SK-N-SH (cell line): ENCODE measurements around the gene SH2D3A. TPM values are rescaled to one million over a fixed set of nuclear protein-coding genes. Genes with fewer than 3 reads are reported as not detected.
A peak's percentile ranks its signal among the peaks of the same experiment; 100 is the strongest.

Experiments
- CTCF ChIA-PET: fragments of 300-600, 350-600 bp; formaldehyde crosslinking; extraction: SDS; loops from one replicate; lab custom pipeline; 2021; lab: Yijun Ruan, JAX
- POLR2A ChIA-PET: fragments of 350-600 bp; sonication (Branson Sonifier 250); formaldehyde crosslinking; extraction: SDS; loops from one replicate; lab custom pipeline; 2020; ENCODE audit warnings: antibody characterized with exemption, inconsistent platforms; lab: Yijun Ruan, JAX
- DNase-seq: peaks from one replicate; pipeline ENCODE4 v3.0.0; 2012
- H2AFZ ChIP-seq: fragments of 200-600 bp; sonication (generic); 2 replicates; pipeline ENCODE4 v1.8.1; 2016; ENCODE audit warnings: antibody characterized with exemption, mild to moderate bottlenecking, low read depth
- H3F3A ChIP-seq: fragments of 200-600 bp; sonication (generic); replicated peaks from 2 replicates; pipeline ENCODE3; 2016; ENCODE audit warnings: antibody characterized with exemption, mild to moderate bottlenecking; ENCODE audit not compliant: insufficient read depth
- H3K27ac ChIP-seq, 2 experiments: fragments of 200-500 bp in 1 of 2; fragments of 200-600 bp in 1 of 2; sonication (Bioruptor generic) in 1 of 2; sonication (generic), shearing (Covaris generic) in 1 of 2; 2 replicates each; pipeline versions ENCODE4 v1.5.1 to v1.6.1; 2014 to 2016; ENCODE audit warnings: low read depth in 2 of 2, inconsistent platforms in 1 of 2, low read length in 1 of 2, mild to moderate bottlenecking in 1 of 2, mixed read lengths in 1 of 2
- H3K27me3 ChIP-seq: fragments of 200-600 bp; sonication (generic), shearing (Covaris generic); 2 replicates; pipeline ENCODE4 v1.6.1; 2016; ENCODE audit warnings: mixed run types; ENCODE audit not compliant: insufficient read depth
- H3K36me3 ChIP-seq, 2 experiments: fragments of 200-500 bp in 1 of 2; fragments of 200-600 bp in 1 of 2; sonication (Bioruptor generic) in 1 of 2; sonication (generic) in 1 of 2; replicated peaks in 1 of 2; 2 replicates each; pipeline versions ENCODE3 to v1.5.1; 2014 to 2016; ENCODE audit warnings: low read length in 1 of 2, mild to moderate bottlenecking in 1 of 2; ENCODE audit not compliant: insufficient read depth in 2 of 2, control insufficient read depth in 1 of 2
- H3K4me1 ChIP-seq, 2 experiments: fragments of 200-500 bp in 1 of 2; fragments of 200-600 bp in 1 of 2; sonication (Bioruptor generic) in 1 of 2; sonication (generic), shearing (Covaris generic) in 1 of 2; 2 replicates each; pipeline versions ENCODE4 v1.5.1 to v1.6.1; 2014 to 2016; ENCODE audit warnings: low read depth in 1 of 2, low read length in 1 of 2, mixed run types in 1 of 2; ENCODE audit not compliant: insufficient read depth in 2 of 2, control insufficient read depth in 1 of 2
- H3K4me2 ChIP-seq: fragments of 200-600 bp; sonication (generic), shearing (Covaris generic); 2 replicates; pipeline ENCODE4 v1.6.1; 2017; ENCODE audit warnings: mixed run types
- H3K4me3 ChIP-seq, 2 experiments: fragments of 200-500 bp in 1 of 2; fragments of 200-600 bp in 1 of 2; sonication (Bioruptor generic) in 1 of 2; sonication (generic), shearing (Covaris generic) in 1 of 2; 2 replicates each; pipeline versions ENCODE4 v1.5.1 to v1.8.1; 2014 to 2016; ENCODE audit warnings: low read depth in 2 of 2, inconsistent platforms in 1 of 2, low read length in 1 of 2, mild to moderate bottlenecking in 1 of 2, mixed read lengths in 1 of 2, moderate library complexity in 1 of 2
- H3K79me2 ChIP-seq: fragments of 200-600 bp; sonication (generic); 2 replicates; pipeline ENCODE4 v1.8.1; 2017; ENCODE audit warnings: mild to moderate bottlenecking; ENCODE audit not compliant: insufficient read depth
- H3K9ac ChIP-seq: fragments of 200-600 bp; sonication (generic); 2 replicates; pipeline ENCODE4 v1.6.1; 2017; ENCODE audit warnings: mixed run types
- H3K9me2 ChIP-seq: fragments of 200-600 bp; sonication (generic); 2 replicates; pipeline ENCODE4 v1.6.1; 2017; ENCODE audit warnings: mixed run types
- H3K9me3 ChIP-seq: fragments of 200-600 bp; sonication (generic); 2 replicates; pipeline ENCODE4 v1.6.1; 2017; ENCODE audit warnings: mixed run types, mild to moderate bottlenecking, moderate library complexity
- H4K20me1 ChIP-seq: fragments of 200-600 bp; sonication (generic); 2 replicates; pipeline ENCODE4 v1.6.1; 2017; ENCODE audit warnings: mild to moderate bottlenecking, mixed run types; ENCODE audit not compliant: insufficient read depth
- CHD2 ChIP-seq: fragments of 150-350 bp; IDR thresholded peaks from 2 replicates; pipeline ENCODE4 v1.6.1; 2018; ENCODE audit warnings: low read length; ENCODE audit not compliant: partially characterized antibody
- EZH2phosphoT487 ChIP-seq: fragments of 200-600 bp; sonication (generic); IDR thresholded peaks from 2 replicates; pipeline ENCODE4 v1.6.1; 2017; ENCODE audit warnings: low read depth, mixed run types, mild to moderate bottlenecking, antibody characterized with exemption, moderate library complexity, borderline replicate concordance
- MAX ChIP-seq: IDR thresholded peaks from 2 replicates; pipeline ENCODE4 v1.4.0; 2012; ENCODE audit warnings: low read depth
- MXI1 ChIP-seq: IDR thresholded peaks from 2 replicates; pipeline ENCODE4 v1.6.1; 2012; ENCODE audit warnings: mild to moderate bottlenecking, low read depth, low read length, improper control_type of control experiment
- RAD21 ChIP-seq: IDR thresholded peaks from 2 replicates; pipeline ENCODE4 v1.6.1; 2012; ENCODE audit warnings: mild to moderate bottlenecking, low read length
- RCOR1 ChIP-seq: fragments of 150-350 bp; IDR thresholded peaks from 2 replicates; pipeline ENCODE4 v1.6.1; 2017; ENCODE audit warnings: antibody characterized with exemption, low read length
- REST ChIP-seq: IDR thresholded peaks from 2 replicates; pipeline ENCODE4 v1.6.1; 2012; ENCODE audit warnings: mild to moderate bottlenecking, low read depth, low read length, moderate library complexity
- SMC3 ChIP-seq: IDR thresholded peaks from 2 replicates; pipeline ENCODE4 v1.6.1; 2012; ENCODE audit warnings: low read depth, low read length, improper control_type of control experiment
- USF1 ChIP-seq: IDR thresholded peaks from 2 replicates; pipeline ENCODE4 v1.4.0; 2012; ENCODE audit warnings: low read depth, borderline replicate concordance
- WGBS: methylation state at CpG from one replicate; pipeline ENCODE4 v1.1.6; 2017; ENCODE audit warnings: low lambda C conversion rate; 5-methylcytosine and 5-hydroxymethylcytosine counted together
- polyA plus RNA-seq, 3 experiments: library from polyadenylated mRNA; depleted of rRNA; stranded (reverse); fragments of >200 nt; gene quantifications; 2 replicates each; pipeline ENCODE4 v1.2.3, GENCODE V29; 2012
- TF ChIP-seq, protein P1 (sequence below): fragments of 200-600 bp; sonication (generic); IDR thresholded peaks from 2 replicates; pipeline ENCODE4 v1.6.1; 2017; ENCODE audit warnings: antibody characterized with exemption, mild to moderate bottlenecking, moderate library complexity

SH2D3A gene
- polyA plus RNA-seq, 1 of the 3 experiments (the other 2 are of a cell fraction) = 0.35 TPM

DNA sequence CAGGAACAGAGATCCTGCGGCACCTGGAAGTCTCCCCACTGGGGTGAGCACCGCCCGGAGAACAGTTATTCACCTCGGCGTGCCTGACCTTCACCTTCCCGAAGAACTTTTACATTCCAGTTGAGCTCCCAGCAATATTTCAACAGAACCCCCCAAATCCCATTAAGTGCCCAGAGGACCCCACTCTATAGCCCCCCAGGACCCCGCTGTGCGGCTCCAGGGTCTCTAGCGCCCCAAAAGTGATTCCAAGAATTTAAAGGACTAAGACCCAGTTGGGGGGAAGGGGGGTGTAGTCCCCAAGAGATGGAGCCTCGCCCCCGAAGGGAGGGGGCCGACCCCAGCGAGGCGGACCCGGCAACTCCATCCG lies 30.3 kb downstream of the SH2D3A start:
- Histone ChIP-seq H3F3A (peaks cover 21% of the 10 kb centered on the region), H3K9me2 (no peaks in the 10 kb centered on the region), H4K20me1 (no peaks in the 10 kb centered on the region)
- CTCF ChIA-PET = interaction anchor here (1.0 to 1.2 kb wide), 2 partner anchors 220 to 689 kb away, joined by 3 to 10 read pairs; no protein-coding TSS in a partner anchor
- TF ChIP-seq, protein P1, sequence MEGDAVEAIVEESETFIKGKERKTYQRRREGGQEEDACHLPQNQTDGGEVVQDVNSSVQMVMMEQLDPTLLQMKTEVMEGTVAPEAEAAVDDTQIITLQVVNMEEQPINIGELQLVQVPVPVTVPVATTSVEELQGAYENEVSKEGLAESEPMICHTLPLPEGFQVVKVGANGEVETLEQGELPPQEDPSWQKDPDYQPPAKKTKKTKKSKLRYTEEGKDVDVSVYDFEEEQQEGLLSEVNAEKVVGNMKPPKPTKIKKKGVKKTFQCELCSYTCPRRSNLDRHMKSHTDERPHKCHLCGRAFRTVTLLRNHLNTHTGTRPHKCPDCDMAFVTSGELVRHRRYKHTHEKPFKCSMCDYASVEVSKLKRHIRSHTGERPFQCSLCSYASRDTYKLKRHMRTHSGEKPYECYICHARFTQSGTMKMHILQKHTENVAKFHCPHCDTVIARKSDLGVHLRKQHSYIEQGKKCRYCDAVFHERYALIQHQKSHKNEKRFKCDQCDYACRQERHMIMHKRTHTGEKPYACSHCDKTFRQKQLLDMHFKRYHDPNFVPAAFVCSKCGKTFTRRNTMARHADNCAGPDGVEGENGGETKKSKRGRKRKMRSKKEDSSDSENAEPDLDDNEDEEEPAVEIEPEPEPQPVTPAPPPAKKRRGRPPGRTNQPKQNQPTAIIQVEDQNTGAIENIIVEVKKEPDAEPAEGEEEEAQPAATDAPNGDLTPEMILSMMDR = peak; percentile 24
- no peak for TF ChIP-seq EZH2phosphoT487
- TF ChIP-seq REST = 0 out of 2 replicates have a peak, but pooled peaks have one; percentile 7
- TF ChIP-seq MXI1 = no peak
- no peak for TF ChIP-seq MAX
- TF ChIP-seq, all 33 proteins: peak for 2
- H3K36me3 ChIP-seq = peaks cover 0 to 5% of the 10 kb centered on the region in 2 experiments
- WGBS = 0% methylated on average over 6 of the region's 16 CpGs
- H2AFZ ChIP-seq = peak overlapping the region; percentile 79
- peak overlapping the region; percentile 90 to 91 for H3K4me3 ChIP-seq
- peak overlapping the region; percentile 91 for H3K9ac ChIP-seq
- peaks cover 22 to 23% of the 10 kb centered on the region in 2 experiments; a peak in 3 of 4 replicates for H3K4me1 ChIP-seq
- H3K27me3 ChIP-seq = no peaks in the 10 kb centered on the region
- DNase-seq = peak; percentile 97
- peak overlapping the region; percentile 94 for H3K4me2 ChIP-seq
- H3K9me3 ChIP-seq = no peaks in the 10 kb centered on the region
- POLR2A ChIA-PET = no interaction called here
- H3K79me2 ChIP-seq = peaks cover 34% of the 10 kb centered on the region
- H3K27ac ChIP-seq = peak overlapping the region; percentile 90 to 96

GRCh38 chr19:6736169-6736916 lies 30.9 kb downstream of the SH2D3A start:
- 21% methylated on average over 22 of the region's 25 CpGs for WGBS
- ChIA-PET CTCF (interaction anchor here (1.0 to 1.2 kb wide), 3 partner anchors 127 to 688 kb away, joined by 3 to 10 read pairs (median 3); no protein-coding TSS in a partner anchor), POLR2A (no interaction called here)
- Histone ChIP-seq H3K9me3 (no peaks in the 10 kb centered on the region), H3K36me3 (peaks cover 0 to 5% of the 10 kb centered on the region in 2 experiments), H4K20me1 (no peaks in the 10 kb centered on the region), H3K9ac (peak overlapping the region; percentile 91), H3K9me2 (no peaks in the 10 kb centered on the region), H3K4me3 (peak overlapping the region; percentile 90 to 91), H3F3A (peaks cover 21% of the 10 kb centered on the region), H3K79me2 (peaks cover 28% of the 10 kb centered on the region), H3K27me3 (no peaks in the 10 kb centered on the region), H3K4me1 (peaks cover 22 to 23% of the 10 kb centered on the region in 2 experiments; a peak in 3 of 4 replicates), H3K4me2 (peak overlapping the region; percentile 94), H3K27ac (peak overlapping the region; percentile 90 to 96), H2AFZ (peak overlapping the region; percentile 79)
- TF ChIP-seq, protein P1 = peak; percentile 71
- TF ChIP-seq RCOR1 (no peak), MXI1 (no peak; the same call in 1 of the 2 replicates), CHD2 (peak; percentile 14), USF1 (peak; percentile 46; the same call in 1 of the 2 replicates), SMC3 (peak; percentile 41), RAD21 (peak; percentile 43)
- peak; percentile 83 for DNase-seq
